A673 (cell line): Measurements from ENCODE around the gene SGTA.

Experiments
- CTCF ChIP-seq: fragments of 300-800, 200-600 bp; sonication (generic); conservative IDR thresholded peaks from 2 replicates; pipeline ENCODE4 v1.5.1; 2017; ENCODE audit warnings: low read depth, mild to moderate bottlenecking, antibody characterized with exemption, low read length, moderate library complexity, mixed read lengths
- EZH2 ChIP-seq: fragments of 200-600 bp; sonication (generic); IDR thresholded peaks from 2 replicates; pipeline ENCODE4 v1.6.1; 2017; ENCODE audit warnings: borderline replicate concordance, low read depth, mild to moderate bottlenecking, mixed read lengths, antibody characterized with exemption, low read length; ENCODE audit not compliant: poor library complexity, severe bottlenecking

GRCh38 chr19:2811735-2812413, 28.8 kb upstream of the SGTA start:
- no peak for TF ChIP-seq CTCF
- TF ChIP-seq EZH2: no peak
